ENCODE results near the gene TPSAB1. TPM values are rescaled to one million over a fixed set of nuclear protein-coding genes. Genes with fewer than 3 reads are reported as not detected.
"Not testable (repeated sequence)": the region's sequence is repeated elsewhere in the genome, so short reads cannot be mapped to it uniquely, and the experiment has no call there.

The TPSAB1 gene
- total and polyA plus RNA-seq, 8 donors = 1.1 to 17.0 (median 4.9) TPM

DNA sequence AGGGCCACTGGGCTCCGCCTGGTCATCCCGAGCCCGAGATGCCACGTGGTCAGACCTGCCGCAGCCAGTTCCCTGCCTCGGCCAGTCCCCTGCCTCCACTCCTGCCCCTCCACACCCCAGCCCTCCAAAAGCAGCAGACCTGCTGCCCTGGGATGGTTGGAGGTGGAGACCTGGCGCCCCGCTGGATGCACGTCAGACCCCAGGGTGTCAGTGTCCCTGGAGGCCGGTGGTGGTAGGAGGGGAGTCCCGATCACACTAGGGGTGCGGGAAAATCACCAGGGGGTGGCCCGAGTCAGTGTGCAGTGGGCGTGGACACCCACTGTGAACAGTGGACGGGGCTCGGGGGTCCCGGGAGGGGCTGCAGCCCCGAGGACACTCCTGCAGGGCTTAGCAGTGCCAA, 42.3 kb upstream of the TPSAB1 start:
- TF ChIP-seq, protein P1, sequence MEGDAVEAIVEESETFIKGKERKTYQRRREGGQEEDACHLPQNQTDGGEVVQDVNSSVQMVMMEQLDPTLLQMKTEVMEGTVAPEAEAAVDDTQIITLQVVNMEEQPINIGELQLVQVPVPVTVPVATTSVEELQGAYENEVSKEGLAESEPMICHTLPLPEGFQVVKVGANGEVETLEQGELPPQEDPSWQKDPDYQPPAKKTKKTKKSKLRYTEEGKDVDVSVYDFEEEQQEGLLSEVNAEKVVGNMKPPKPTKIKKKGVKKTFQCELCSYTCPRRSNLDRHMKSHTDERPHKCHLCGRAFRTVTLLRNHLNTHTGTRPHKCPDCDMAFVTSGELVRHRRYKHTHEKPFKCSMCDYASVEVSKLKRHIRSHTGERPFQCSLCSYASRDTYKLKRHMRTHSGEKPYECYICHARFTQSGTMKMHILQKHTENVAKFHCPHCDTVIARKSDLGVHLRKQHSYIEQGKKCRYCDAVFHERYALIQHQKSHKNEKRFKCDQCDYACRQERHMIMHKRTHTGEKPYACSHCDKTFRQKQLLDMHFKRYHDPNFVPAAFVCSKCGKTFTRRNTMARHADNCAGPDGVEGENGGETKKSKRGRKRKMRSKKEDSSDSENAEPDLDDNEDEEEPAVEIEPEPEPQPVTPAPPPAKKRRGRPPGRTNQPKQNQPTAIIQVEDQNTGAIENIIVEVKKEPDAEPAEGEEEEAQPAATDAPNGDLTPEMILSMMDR (IDR thresholded peaks at IDR 0.05) = no peak
- no peaks in the 10 kb centered on the region for H3K27me3 ChIP-seq
- ATAC-seq (no peak), DNase-seq (no peak), FAIRE-seq (no peak)
- 62 to 79% methylated on average over 18 of the region's 18 CpGs for WGBS, 2 donors
- no peak overlapping the region for H3K27ac ChIP-seq
- H3K36me3 ChIP-seq = no peaks in the 10 kb centered on the region
- no peak overlapping the region for H3K4me3 ChIP-seq
- H3K9me3 ChIP-seq = no peaks in the 10 kb centered on the region
- intact Hi-C loops (cut with DNase I) = loop anchor here in 1 of 3 donors (10.0 kb wide), 1 partner anchor 383 kb away; no protein-coding TSS in a partner anchor
- no peaks in the 10 kb centered on the region for H3K4me1 ChIP-seq

DNA sequence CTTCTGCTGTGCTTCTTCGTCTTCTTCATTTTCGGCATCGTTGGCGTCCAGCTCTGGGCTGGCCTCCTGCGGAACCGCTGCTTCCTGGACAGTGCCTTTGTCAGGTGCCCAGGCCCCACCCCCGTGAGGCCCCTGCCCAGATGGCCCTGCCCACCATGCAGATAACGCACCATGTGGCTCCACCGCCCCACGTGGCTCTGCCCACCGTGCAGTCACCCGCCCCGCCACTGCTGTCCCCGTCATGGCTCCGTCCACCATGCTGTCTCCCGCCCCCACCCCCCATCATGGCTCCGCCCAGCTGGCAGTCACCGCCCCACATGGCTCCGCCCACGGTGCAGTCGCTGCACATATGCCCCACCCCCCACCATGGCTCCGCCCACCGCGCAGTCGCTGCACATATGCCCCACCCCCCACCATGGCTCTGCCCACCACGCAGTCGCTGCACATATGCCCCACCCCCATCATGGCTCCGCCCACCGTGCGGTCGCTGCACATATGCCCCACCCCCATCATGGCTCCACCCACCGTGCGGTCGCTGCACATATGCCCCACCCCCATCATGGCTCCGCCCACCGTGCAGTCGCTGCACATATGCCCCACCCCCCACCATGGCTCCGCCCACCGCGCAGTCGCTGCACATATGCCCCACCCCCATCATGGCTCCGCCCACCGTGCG, 41.7 kb upstream of the TPSAB1 start:
- whole genome bisulfite sequencing, 2 donors = 80 to 85% methylated on average over 40 to 44 of the region's 44 CpGs
- not testable (repeated sequence) for H3K27ac ChIP-seq, DNase-seq, H3K4me3 ChIP-seq, H3K27me3 ChIP-seq, H3K9me3 ChIP-seq, ATAC-seq, H3K4me1 ChIP-seq, H3K36me3 ChIP-seq, FAIRE-seq
- intact Hi-C loops (cut with DNase I) = loop anchor here in 1 of 3 donors (10.0 kb wide), 1 partner anchor 384 kb away; no protein-coding TSS in a partner anchor

GRCh38 chr16:1199347-1200013, 41.0 kb upstream of the TPSAB1 start:
- Histone ChIP-seq H3K27ac (no peak overlapping the region), H3K9me3 (no peaks in the 10 kb centered on the region), H3K4me3 (no peak overlapping the region), H3K36me3 (no peaks in the 10 kb centered on the region), H3K27me3 (no peaks in the 10 kb centered on the region), H3K4me1 (no peaks in the 10 kb centered on the region)
- intact Hi-C loops (cut with DNase I) = loop anchor here in 1 of 3 donors (10.0 kb wide), 1 partner anchor 385 kb away; no protein-coding TSS in a partner anchor
- TF ChIP-seq, protein P1 (IDR thresholded peaks at IDR 0.05) = no peak
- DNase-seq (no peak), FAIRE-seq (no peak), ATAC-seq (no peak)
- WGBS, 2 donors = 66 to 71% methylated on average over 12 to 15 of the region's 19 CpGs

DNA sequence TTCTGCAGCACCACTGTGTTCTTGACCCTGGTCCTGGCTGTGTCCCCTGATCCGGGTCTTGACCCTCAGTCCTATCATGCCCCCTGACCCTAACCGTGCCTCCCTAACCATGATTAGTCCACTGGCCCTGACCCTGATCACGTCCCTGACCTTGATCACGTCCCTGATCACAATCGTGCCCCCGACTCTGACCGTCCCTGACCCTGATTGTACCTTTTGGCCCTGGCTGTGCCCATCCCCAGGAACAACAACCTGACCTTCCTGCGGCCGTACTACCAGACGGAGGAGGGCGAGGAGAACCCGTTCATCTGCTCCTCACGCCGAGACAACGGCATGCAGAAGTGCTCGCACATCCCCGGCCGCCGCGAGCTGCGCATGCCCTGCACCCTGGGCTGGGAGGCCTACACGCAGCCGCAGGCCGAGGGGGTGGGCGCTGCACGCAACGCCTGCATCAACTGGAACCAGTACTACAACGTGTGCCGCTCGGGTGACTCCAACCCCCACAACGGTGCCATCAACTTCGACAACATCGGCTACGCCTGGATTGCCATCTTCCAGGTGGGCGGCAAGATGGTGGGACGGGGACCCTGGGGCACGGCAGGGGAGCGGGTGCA, 40.4 kb upstream of the TPSAB1 start:
- no peak overlapping the region for H3K27ac ChIP-seq
- TF ChIP-seq, protein P1 (IDR thresholded peaks at IDR 0.05) = no peak
- FAIRE-seq (no peak), DNase-seq (no peak), ATAC-seq (no peak)
- no peaks in the 10 kb centered on the region for H3K36me3 ChIP-seq
- H3K4me1 ChIP-seq = no peaks in the 10 kb centered on the region
- H3K27me3 ChIP-seq = no peaks in the 10 kb centered on the region
- no peaks in the 10 kb centered on the region for H3K9me3 ChIP-seq
- 77 to 82% methylated on average over 38 of the region's 38 CpGs for WGBS, 2 donors
- H3K4me3 ChIP-seq = no peak overlapping the region
- intact Hi-C loops (cut with DNase I) = no loop called here

DNA sequence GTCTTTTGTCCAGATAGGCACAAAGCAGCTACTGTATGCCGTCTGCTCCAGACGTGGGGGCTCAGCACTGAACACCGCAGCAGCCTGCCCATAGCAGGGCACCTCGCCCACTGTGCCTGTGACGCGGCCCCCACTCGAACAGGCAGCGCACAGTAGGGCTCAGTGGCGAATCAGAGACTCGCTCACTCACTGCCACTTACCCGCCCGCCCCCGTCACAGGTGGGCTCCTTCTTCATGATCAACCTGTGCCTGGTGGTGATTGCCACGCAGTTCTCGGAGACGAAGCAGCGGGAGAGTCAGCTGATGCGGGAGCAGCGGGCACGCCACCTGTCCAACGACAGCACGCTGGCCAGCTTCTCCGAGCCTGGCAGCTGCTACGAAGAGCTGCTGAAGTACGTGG, 39.1 kb upstream of the TPSAB1 start:
- intact Hi-C loops (cut with DNase I) = no loop called here
- Histone ChIP-seq H3K36me3 (no peaks in the 10 kb centered on the region), H3K27ac (no peak overlapping the region), H3K4me1 (no peaks in the 10 kb centered on the region), H3K4me3 (no peak overlapping the region), H3K27me3 (no peaks in the 10 kb centered on the region), H3K9me3 (no peaks in the 10 kb centered on the region)
- DNase-seq = no peak
- no peak for FAIRE-seq
- WGBS, 2 donors = 71 to 81% methylated on average over 25 of the region's 25 CpGs
- TF ChIP-seq, protein P1 (IDR thresholded peaks at IDR 0.05) = no peak
- ATAC-seq = no peak
